ENCODE measurements around the gene DUSP18.

DUSP18 gene

GRCh38 chr22:30647536-30647935 is 20.1 kb downstream of the DUSP18 start:
- H3K27me3 ChIP-seq (ENCODE audit: low read length), result no peaks in the 10 kb centered on the region
- no peak overlapping the region for H3K4me2 ChIP-seq (ENCODE audit: low read depth, low read length, poor library complexity, severe bottlenecking)
- no peak overlapping the region for H3K27ac ChIP-seq (ENCODE audit: low read depth, low read length)

GRCh38 chr22:30646518-30647160 is 21.0 kb downstream of the DUSP18 start:
- Histone ChIP-seq H3K27ac (ENCODE audit: low read depth, low read length) (no peak overlapping the region), H3K79me2 (ENCODE audit: insufficient read depth, low read length) (no peaks in the 10 kb centered on the region), H3K27me3 (ENCODE audit: low read length) (no peaks in the 10 kb centered on the region), H3K4me3 (ENCODE audit: insufficient read depth, low read length, poor library complexity, severe bottlenecking) (no peak overlapping the region), H3K36me3 (ENCODE audit: low read length) (no peaks in the 10 kb centered on the region), H4K20me1 (ENCODE audit: low read depth, low read length) (no peaks in the 10 kb centered on the region), H3K4me2 (ENCODE audit: low read depth, low read length, poor library complexity, severe bottlenecking) (no peak overlapping the region), H3K9me3 (ENCODE audit: insufficient read depth, low read length) (no peaks in the 10 kb centered on the region), H3K9me2 (replicated peaks; ENCODE audit: insufficient read depth, low read length) (no peaks in the 10 kb centered on the region), H2AFZ (ENCODE audit: low read depth, low read length, severe bottlenecking) (no peak overlapping the region), H3F3A (ENCODE audit: insufficient read depth) (no peaks in the 10 kb centered on the region), H3K9ac (ENCODE audit: low read length) (no peak overlapping the region)
- no peak for TF ChIP-seq CTCF (IDR thresholded peaks at IDR 0.05; ENCODE audit: insufficient read depth, low read length, poor library complexity, severe bottlenecking)

More at GRCh38 chr22:30647536-30647935, 20.1 kb downstream of the DUSP18 start:
- Histone ChIP-seq H3K4me3 (ENCODE audit: insufficient read depth, low read length, poor library complexity, severe bottlenecking) (no peak overlapping the region), H2AFZ (ENCODE audit: low read depth, low read length, severe bottlenecking) (no peak overlapping the region), H4K20me1 (ENCODE audit: low read depth, low read length) (no peaks in the 10 kb centered on the region), H3K9me3 (ENCODE audit: insufficient read depth, low read length) (no peaks in the 10 kb centered on the region), H3K79me2 (ENCODE audit: insufficient read depth, low read length) (no peaks in the 10 kb centered on the region), H3F3A (ENCODE audit: insufficient read depth) (no peaks in the 10 kb centered on the region), H3K36me3 (ENCODE audit: low read length) (no peaks in the 10 kb centered on the region), H3K9ac (ENCODE audit: low read length) (no peak overlapping the region), H3K9me2 (replicated peaks; ENCODE audit: insufficient read depth, low read length) (no peaks in the 10 kb centered on the region)
- TF ChIP-seq EZH2phosphoT487 (conservative IDR thresholded peaks at IDR 0.05; ENCODE audit: low read length) (no peak), CTCF (IDR thresholded peaks at IDR 0.05; ENCODE audit: insufficient read depth, low read length, poor library complexity, severe bottlenecking) (no peak)

- Histone ChIP-seq H3K27ac (ENCODE audit: low read depth, low read length) (no peak overlapping the region), H3K9me2 (replicated peaks; ENCODE audit: insufficient read depth, low read length) (no peaks in the 10 kb centered on the region), H3K27me3 (ENCODE audit: low read length) (no peaks in the 10 kb centered on the region), H3K79me2 (ENCODE audit: insufficient read depth, low read length) (no peaks in the 10 kb centered on the region), H3F3A (ENCODE audit: insufficient read depth) (no peaks in the 10 kb centered on the region), H2AFZ (ENCODE audit: low read depth, low read length, severe bottlenecking) (no peak overlapping the region), H3K36me3 (ENCODE audit: low read length) (no peaks in the 10 kb centered on the region), H3K9ac (ENCODE audit: low read length) (no peak overlapping the region), H3K4me2 (ENCODE audit: low read depth, low read length, poor library complexity, severe bottlenecking) (no peak overlapping the region), H3K4me3 (ENCODE audit: insufficient read depth, low read length, poor library complexity, severe bottlenecking) (no peak overlapping the region), H3K9me3 (ENCODE audit: insufficient read depth, low read length) (no peaks in the 10 kb centered on the region), H4K20me1 (ENCODE audit: low read depth, low read length) (no peaks in the 10 kb centered on the region)
- no peak for TF ChIP-seq EZH2phosphoT487 (conservative IDR thresholded peaks at IDR 0.05; ENCODE audit: low read length)
- no peak for TF ChIP-seq CTCF (IDR thresholded peaks at IDR 0.05; ENCODE audit: insufficient read depth, low read length, poor library complexity, severe bottlenecking)
Observed at GRCh38 chr22:30643055-30643875, 24.4 kb downstream of the DUSP18 start.
